ENCODE measurements around the gene PPM1F.

Gene PPM1F

GRCh38 chr22:21961127-21961867 is 8.6 kb upstream of the PPM1F start:
- DNase-seq (ENCODE audit: low read depth in 4 of 4, low spot score in 1 of 4), result no peak

- DNase-seq (ENCODE audit: low read depth in 4 of 4, low spot score in 1 of 4), result no peak
Measured at GRCh38 chr22:21960200-21961126, 7.8 kb upstream of the PPM1F start.

DNA sequence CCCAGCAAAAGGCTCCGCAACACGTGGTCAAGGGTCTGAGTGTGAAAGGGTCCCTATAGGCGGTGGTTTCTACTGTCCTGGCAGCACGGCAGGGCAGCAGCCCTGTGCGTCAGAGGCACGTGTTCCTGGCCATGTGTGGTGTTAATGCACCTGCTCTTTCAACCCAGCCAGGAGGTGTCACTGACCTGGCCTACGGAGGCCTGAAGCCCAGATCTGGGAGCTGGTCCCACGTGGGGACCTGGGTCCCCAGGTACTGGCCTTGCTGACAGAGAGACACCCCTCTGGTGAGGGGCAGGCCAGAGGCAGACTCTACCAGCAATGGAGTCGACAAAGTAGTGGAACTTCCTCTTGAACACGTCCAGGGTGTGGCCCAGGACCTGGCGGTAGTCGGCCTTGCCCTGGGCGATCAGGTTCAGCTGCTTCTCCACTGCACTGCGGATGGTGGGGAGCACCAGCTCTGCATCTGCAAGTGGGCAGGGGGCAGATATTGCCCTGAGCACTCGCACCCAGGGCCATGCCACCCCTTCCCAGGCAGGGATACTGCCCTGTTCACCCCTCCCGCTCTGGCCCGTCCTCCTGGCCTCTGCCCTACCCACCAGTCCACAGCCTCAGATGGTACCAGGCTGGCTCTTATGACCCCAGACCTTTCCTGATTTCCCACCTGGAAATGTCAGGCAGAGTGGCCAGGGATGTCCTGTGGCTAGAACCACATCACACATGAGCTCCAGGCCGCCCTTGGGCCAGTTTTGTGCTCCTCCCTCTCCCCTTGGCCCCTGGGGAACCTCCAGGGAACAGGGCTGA is 6.8 kb upstream of the PPM1F start:
- no peak for DNase-seq (ENCODE audit: low read depth in 4 of 4, low spot score in 1 of 4)

DNA sequence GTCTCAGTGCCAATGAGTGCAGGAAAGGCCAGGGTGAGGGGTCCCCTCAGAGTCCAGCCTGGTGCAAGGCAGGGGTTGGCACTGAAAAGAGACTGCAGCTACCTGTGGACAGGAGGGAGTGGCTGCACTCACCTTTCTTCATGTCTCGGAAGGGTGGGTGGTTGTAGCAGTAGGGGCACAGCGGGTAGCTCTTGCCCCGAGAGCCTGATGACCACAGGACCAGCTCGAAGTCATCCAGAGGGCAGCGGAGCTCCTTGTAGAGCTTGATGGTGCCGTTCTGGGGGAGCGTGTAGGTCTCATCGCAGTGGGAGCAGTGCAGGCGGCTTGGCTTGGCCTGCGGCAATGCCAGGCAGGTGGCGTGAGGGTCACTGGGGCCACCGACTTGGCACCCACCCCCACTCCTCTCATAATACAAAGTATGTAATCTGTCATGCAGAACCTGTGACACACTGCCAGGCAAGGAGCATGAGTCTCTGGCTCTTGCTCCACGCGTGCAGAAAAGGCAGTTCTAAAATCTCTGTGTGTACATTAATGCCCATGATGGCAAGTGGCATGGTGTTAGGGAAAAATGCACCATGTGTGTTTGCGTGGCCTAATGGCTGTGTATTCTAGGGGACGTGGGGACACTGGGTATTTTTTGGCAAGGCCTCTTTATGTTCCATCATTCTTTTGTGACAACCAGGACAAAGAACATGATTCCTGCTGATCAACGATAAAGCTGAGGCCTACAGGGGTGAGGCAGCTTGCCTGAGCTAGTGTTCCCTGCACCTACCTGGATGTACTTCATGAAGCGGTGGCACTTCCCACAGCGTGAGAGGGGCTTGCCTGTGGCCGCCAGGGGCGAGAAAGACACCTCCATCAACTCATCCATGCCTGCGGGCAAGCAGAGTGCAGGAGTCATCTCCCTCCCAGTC is 6.0 kb upstream of the PPM1F start:
- no peak for DNase-seq (ENCODE audit: low read depth in 4 of 4, low spot score in 1 of 4)

GRCh38 chr22:21951931-21952465 is 650 bp downstream of the PPM1F start:
- no peak for DNase-seq (ENCODE audit: low read depth in 4 of 4, low spot score in 1 of 4)

DNA sequence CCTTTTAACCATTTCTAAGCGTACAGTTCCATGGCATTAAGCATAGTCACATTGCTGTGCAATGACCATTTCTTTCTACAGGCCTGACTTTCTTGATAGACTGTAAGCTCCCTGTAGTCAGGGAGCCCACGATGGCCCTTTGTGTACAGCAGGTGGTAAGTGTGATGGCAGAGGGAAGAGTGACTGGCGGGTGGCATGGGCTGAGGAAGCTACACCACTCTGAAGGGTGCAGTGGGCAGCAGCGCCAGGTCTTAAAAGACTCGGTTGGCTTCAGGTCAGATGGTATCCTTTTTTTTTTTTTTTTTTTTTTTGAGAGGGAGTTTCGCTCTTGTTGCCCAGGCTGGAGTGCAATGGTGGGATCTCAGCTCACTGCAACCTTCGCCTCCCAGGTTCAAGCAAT is 1.6 kb downstream of the PPM1F start:
- DNase-seq (ENCODE audit: low read depth in 4 of 4, low spot score in 1 of 4), result no peak

DNA sequence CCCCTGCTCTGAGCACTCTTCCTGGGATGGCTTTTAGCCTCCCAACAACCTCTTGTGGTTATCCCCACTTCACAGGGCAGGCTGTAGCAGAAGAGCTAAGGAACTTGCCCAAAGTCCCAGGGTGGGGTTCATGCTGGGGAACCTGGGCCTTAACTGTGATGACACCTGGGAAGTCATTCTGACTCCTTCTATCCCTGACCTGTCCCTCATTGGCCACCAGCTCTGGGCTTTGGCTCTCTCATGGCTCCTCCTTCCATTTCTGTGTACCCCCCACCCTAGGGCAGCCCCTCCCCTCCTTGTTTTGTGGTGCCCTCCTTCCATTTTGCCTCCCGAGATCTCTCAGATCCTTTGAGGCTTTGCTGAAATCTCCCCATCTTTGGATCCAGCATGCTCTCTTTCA is 2.7 kb downstream of the PPM1F start:
- DNase-seq (ENCODE audit: low read depth in 4 of 4, low spot score in 1 of 4), result no peak

DNA sequence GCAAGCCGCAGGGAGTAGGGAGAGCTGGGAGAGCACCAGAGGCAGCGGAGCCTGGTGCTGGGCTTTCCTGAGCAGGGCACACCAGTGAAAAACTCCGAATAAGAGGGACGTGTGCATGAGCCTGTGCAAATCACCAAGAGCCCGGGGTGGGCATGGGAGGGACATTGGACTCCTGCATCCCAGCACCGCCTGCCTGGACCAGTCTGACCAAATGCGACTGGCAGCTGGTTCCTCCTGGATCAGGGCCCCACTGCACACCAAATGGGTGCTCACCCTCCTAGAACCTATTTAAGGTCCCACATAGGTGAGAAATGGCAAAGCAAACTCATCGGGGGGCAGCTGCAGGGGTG is 3.1 kb downstream of the PPM1F start:
- no peak for DNase-seq (ENCODE audit: low read depth in 4 of 4, low spot score in 1 of 4)

DNA sequence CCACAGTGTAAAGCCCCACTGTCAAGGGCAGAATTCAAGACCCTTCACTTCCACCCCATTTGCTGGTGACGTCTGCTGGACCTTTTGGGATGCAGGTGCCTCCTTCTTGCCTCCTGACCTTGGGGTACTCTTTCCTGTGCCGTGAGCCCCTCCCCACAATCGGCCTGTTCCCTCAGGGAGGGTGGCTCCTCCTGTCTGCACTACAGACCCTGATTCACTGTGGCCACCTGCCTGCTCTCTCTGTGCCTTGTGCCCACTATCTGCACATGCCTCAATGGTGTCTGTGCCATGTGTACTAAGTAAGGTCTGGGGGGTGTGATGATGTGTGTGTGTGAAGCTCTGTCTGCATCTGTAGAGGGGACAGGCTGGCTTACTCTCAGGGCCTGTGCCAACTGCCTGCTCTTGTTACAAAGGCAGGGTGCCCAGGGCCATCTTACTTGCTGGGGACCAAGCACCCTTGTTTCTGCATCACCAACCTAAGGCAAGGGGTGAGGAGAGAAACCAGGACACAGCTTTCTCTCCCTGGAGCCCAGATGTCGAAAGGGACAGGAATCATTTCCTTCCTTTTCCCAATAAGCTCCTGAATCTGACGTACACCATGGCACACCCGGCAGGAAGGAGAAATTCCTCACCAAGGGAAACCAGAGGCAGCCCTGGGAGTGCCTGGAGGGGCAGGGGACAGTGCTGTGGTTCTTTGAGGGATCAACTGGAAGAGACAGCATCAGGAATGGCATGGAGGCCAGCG is 3.7 kb downstream of the PPM1F start:
- no peak for DNase-seq (ENCODE audit: low read depth in 4 of 4, low spot score in 1 of 4)

DNA sequence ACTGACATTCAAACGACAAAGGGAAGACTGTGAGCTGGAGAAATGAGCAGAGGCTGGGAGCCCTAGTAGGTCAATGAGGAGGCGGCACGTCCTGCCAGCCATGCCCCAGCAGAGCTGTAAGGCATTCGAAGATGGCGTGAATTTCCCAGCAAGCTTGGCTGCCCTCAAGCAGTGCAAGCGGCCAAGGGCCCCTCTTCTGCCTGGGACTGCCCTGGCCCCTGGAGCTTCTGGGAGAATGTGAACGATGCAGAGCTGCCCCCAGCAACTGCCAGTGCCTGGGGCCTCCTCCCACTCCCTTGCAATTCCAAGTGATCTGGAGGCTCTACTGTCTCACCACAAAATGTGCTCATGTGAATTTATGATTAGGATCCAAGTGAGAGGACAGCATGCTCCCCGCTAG is 4.3 kb downstream of the PPM1F start:
- no peak for DNase-seq (ENCODE audit: low read depth in 4 of 4, low spot score in 1 of 4)

- DNase-seq (ENCODE audit: low read depth in 4 of 4, low spot score in 1 of 4), result no peak
Measured at GRCh38 chr22:21947040-21948014, 5.3 kb downstream of the PPM1F start.

DNA sequence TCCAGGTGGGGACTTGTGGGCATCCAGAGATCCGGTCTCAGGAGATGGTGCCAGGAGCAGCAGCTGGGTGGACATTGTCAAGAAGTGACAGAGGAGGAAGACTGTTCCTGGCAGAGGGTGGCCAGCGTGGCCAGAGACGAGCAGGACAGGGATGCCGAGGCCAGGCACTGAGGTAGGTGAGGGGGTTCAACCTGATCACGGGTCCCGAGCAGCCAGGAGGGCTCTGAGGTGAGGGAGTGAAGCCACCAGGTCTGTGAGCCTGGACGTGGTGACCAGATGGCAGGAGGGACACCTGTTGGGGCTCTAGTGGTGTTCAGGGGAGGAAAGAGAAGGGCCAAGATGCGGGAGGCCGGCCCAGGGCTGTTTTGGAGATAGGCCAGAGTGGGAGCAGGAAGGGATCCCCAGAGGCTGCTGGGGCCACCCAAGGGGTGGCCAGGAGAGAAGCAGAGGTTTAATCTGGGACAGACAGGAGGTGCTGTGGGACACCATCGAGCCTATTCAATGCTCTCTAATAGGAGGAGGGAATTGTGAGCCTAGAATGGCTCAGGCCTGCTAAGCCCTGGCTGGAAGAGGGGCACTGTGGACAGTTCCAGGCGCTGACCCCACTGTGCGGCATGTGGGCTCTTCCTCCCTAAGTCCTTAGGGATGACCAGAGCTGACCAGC is 6.3 kb downstream of the PPM1F start:
- DNase-seq (ENCODE audit: low read depth in 4 of 4, low spot score in 1 of 4), result no peak

DNA sequence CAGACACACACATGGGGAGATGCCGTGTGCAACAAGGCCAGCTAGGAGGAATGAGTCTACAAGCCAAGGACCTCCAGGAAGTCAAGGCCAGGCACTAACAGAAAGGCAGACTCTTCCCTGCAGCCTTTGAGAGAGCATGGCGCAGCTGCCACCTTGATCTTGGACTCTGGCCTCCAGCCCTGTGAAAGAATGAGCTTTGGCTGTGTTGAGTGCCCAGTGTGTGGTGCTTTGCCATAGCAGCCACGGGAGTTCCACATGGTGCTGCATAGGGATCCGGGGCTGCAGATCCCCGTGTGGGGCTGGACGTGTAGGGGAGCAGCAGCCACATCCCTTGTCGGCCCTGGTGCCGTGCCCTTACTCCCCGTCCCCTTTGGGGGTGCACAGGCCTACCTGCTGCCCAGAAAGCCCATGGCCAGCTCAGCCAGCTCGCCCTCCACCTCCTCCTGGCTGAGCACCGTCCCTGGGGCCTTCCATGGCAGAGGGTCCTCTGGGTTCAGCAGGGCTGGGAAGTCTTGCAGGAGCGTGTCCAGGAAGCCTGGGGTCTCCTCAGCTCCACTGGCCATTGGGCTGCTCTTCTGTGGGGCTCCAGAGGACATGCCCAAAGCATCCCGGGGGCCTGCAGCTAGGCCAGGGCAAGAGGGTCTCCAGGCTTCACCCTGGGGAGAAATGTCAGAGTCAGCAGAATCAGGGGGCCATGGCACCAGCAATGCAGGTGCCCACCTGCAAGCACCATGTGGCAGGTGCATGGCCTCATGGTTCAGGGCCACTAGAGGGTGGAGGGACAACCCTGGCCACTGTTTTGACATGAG is 7.0 kb downstream of the PPM1F start:
- DNase-seq (ENCODE audit: low read depth in 4 of 4, low spot score in 1 of 4), result no peak

DNA sequence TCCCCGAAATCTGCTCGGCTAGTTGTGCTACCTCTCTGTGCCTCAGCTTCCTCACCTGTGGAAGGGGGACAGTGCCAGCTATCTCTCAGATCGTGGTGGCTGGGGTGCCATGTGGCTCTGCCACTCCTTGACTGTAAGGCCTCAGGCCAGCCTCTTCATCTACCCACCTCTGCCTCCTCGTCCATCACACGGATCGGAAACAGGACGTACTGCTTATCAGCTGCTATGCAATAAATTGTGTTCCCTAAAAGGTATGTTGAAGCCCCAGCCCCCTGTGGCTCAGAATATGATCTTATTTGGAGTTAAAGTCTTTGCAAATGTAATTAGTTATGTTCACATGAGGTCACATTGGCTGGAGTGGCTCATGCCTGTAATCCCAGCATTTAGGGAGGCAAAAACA is 7.8 kb downstream of the PPM1F start:
- DNase-seq (ENCODE audit: low read depth in 4 of 4, low spot score in 1 of 4), result no peak

- no peak for DNase-seq (ENCODE audit: low read depth in 4 of 4, low spot score in 1 of 4)
Measured at GRCh38 chr22:21943571-21944448, 8.8 kb downstream of the PPM1F start.

Data from stimulated activated CD4-positive, alpha-beta T cell treated with anti-CD3 and anti-CD28 coated beads, Interleukin-1b, Interleukin-23, amount 100 ng/mL, for 24 hours (primary cell).